Sciatic nerve (tissue), 2 donors: ENCODE data around the gene ABCB11. TPM values are rescaled to one million over a fixed set of nuclear protein-coding genes. Genes with fewer than 3 reads are reported as not detected.
"Not testable (repeated sequence)": the region's sequence is repeated elsewhere in the genome, so short reads cannot be mapped to it uniquely, and the experiment has no call there.

Source experiments
- ATAC-seq: fragments of 200-7000 bp; cut with Tn5 transposase; one replicate; pipeline ENCODE4 v1.9.1; 2020; ENCODE audit warnings: mild to moderate bottlenecking, moderate library complexity
- DNase-seq: peaks from one replicate; pipeline ENCODE4 v3.0.0-alpha.2; 2020; ENCODE audit warnings: low spot score
- intact Hi-C: fragments of 100-400 bp; cut with DNase I; formaldehyde crosslinking; loops from one replicate; pipeline ENCODE4 v1.14.2; 2022
- total RNA-seq: library from RNA; stranded (reverse); fragmentation: NEBNext Ultra II Directional; extraction: Animal tissue kit (Norgen Biotek cat#: 25700); gene quantifications from one replicate; pipeline ENCODE4 v1.2.1, GENCODE V29; 2021
- donor health status: DM: no; HTN: no; CAD: no.
- donor health status: DM: no; HTN: no; CAD: no.

ABCB11 gene
- total RNA-seq, 1 donor from 2014 or later, result 1.5 TPM

DNA sequence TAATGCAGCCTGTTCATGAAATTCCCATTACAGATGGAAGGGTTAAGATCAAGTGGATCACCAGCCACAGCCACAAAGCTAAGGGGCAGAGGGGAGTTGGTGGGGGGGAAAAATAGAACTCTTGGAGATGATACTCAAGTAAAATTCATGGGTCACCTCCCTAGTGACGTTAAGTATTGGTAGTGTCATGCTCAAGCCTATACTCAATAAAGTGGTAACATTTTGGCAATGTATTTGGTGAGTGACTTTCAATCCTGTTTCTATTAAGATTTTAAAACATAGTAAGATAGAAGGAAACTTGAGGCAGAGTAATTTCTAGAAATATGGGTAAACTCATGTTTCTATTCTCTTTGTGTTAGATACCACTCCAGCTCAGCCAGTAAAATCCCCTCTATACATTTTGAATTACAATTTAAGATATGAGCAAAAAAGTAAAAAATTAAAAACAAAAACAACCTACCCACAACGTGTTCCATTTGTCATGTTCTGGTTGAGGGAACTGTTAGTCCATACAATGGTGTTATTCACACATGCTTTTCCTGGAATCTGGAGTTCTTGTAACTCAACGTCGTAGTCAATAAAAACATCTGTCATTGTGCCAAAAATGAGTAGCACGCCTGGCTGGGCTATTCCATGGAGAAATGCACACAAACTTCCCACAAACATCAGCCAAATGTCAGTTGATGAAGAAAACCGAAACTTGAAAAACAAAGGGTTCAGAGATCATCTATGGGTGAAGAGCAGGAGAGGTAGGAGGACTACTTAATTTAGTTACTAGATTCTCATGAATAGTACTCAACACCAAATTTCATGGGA, 18.1 kb downstream of the ABCB11 start:
- DNase-seq (no peak), ATAC-seq (no peak)
- intact Hi-C loops, result no loop called here

DNA sequence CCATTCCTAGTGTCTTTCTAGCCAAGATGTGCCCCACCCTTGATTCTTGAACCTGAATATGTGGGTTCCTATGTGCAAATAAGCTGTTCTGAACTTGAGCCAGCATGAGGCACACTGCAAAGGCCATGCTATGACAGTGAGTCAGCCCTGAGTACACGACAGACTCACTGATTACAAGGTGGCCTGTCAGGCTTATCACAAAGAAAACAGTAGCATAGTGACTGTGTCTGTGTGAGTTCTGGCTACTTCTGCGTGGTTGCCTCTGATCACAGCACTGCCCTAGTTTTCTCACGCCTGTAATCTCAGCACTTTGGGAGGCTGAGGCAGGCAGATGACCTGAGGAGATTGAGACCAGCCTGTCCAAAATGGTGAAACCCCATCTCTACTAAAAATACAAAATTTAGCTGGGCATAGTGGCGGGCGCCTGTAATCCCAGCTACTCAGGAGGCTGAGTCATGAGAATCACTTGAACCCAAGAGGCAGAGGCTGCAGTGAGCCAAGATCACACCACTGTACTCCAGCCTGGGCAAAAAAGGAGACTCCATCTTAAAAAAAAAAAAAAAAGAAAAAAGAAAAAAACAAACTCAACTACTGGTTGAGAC, 18.8 kb downstream of the ABCB11 start:
- DNase-seq, intact Hi-C loops, ATAC-seq: not testable (repeated sequence)

DNA sequence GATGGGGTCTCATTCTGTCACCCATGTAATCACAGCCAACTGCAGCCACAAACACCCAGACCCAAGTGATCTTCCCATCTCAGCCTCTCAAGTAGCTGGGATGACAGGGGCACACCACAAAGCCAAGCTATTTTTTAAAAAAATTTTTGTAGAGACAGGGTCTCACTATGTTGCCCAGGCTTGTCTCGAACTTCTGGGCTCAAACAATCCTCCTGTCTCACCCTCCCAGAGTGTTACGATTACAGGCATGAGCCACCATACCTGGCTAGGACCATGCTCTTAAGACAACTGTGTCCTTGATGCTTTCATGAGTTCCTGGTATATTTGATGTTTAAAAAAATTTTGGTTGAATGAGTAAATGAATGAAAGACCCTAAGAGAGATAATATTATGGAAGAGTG, 19.4 kb downstream of the ABCB11 start:
- DNase-seq, result no peak
- ATAC-seq, result no peak
- intact Hi-C loops, result no loop called here

DNA sequence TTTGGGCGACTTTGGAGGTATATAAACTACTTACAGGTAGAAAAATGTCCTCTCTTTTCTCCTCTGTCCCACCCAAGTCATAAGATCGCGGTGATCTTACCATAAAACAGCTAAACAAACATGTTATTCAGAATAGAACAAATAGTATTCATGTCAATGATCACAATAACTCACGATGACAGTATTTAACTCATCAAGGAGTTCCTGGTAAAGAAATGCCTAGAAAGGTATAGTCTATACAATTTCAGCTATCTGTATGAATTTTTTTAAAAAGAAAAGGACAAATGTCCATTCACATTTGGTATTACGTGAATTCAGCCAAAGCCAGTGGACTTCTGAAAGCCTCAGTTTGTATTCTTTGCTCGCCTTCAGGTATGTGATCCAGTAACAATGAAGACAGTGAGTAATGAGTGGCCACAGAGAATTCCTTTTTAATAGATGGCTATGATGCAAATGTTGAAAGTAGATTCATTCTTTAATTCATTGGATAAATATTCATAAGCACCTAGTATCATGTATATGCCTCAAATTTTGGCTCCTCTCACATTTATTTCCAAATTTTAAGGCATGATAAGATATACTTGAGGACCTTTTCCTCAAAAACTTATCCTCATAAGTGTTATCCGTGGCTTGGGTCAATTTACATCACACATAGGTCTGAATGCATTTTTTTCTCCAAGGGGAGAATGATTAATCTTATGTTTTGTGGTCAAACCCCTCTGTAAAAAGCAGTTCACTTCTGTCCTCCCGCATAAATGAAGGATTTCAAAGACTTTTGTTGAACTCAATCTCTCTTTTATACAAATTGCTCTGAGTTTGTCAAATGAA, 20.3 kb downstream of the ABCB11 start:
- intact Hi-C loops, result no loop called here
- DNase-seq, result no peak
- no peak for ATAC-seq

DNA sequence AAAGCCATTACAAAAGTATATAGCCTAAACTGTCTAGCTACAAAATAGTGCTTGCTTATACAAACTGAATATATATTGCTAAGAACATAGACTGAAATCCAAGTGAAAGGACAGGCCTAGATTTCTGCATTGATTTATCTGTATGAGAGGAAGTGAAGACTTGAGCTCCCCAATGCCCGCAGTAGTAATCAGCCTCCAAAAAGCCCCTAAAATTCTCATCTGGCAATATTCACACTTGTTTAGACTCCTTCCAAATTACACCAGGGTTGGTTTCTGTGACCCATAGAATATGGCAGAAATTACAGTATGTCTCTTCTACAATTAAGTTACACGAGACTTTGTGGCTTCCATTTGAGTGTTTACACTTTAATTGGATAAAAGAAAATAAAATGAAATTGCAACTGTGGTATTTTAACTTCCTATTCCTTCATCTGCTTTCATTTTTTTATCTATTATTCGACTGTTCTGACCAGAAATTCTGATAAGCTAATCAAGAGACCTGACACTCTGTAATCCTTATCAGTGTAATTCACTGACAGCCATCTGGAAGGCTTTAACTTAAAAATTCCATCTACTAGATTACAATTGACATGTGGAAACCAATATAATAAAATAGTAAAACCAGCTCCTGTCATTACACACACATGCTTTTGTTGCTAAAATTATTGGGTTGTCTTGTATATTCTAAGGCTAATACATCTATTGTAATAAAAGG, 21.1 kb downstream of the ABCB11 start:
- DNase-seq (no peak), ATAC-seq (no peak)
- intact Hi-C loops, result no loop called here

DNA sequence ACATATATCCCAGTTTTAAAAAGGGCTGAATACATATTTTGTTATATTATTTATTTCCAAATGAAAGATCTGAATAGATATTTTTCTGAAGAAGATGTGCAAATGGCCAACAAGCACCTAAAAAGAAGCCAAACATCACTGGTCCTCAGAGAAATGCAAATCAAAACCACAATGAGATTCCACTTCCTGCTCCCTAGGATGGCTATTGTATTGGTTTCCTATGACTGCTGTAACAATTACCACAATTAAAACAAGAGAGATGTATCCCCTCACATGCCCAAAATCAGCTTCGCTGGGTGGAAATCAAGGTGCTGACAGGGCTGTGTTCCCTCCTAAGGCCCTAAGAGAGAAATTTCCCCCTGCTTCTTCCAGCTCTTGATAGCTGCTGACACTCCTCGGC, 23.2 kb downstream of the ABCB11 start:
- no peak for DNase-seq
- intact Hi-C loops, result no loop called here

DNA sequence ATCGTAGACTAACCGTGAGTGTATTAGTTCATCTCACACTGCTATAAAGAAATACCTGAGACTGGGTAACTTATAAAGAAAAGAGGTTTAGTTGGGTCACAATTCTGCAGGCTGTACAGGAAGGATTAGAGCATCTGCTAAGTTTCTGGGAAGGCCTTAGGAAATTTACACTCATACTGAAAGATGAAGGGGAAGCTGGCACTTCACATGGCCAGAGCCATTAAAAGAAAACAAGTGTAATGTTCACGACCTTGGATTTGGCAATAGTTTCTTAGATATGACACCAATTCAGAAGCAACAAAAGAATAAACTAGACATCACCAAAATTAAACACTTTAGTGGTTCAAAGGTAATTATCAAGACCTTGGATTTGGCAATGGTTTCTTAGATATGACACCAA, 23.8 kb downstream of the ABCB11 start:
- intact Hi-C loops, result no loop called here
- ATAC-seq (no peak), DNase-seq (no peak)

More for the DNA sequence above, 23.2 kb downstream of the ABCB11 start:
- no peak for ATAC-seq

DNA sequence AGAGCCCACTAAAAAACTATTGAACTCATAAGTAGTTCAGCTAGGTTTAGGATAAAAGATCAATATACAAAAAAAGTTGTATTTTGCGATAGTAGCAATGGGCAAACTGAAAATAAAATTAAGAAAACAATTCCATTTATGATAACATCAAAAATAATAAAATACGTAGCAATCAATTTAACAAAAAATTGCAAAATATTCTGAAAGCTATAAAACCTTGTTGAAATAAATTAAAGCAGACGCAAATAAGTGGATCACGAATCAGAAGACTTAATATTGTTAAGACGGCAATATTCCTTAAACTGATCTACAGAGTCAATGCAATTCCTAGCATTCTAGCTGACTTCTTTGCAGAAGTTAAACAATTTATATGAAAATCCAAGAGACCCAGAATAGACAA, 24.5 kb downstream of the ABCB11 start:
- intact Hi-C loops, result no loop called here
- no peak for DNase-seq
- no peak for ATAC-seq

DNA sequence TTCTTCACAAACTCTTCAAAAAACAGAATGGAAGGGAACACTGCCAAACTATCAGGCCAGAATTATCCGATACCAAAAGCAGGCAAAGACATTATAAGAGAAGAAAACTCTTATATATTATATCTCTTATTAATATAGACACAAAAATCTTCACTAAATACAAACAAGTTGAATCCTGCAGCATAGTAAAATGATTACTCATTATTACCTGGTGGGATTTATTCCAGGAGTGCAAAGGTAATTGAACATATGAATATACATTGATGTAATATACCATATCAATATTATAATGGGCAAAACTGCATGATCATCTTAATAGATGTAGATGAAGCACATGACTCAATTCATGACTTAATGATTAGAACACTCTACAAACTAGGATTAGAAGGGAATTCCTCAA, 25.1 kb downstream of the ABCB11 start:
- intact Hi-C loops, result no loop called here
- no peak for ATAC-seq
- no peak for DNase-seq

DNA sequence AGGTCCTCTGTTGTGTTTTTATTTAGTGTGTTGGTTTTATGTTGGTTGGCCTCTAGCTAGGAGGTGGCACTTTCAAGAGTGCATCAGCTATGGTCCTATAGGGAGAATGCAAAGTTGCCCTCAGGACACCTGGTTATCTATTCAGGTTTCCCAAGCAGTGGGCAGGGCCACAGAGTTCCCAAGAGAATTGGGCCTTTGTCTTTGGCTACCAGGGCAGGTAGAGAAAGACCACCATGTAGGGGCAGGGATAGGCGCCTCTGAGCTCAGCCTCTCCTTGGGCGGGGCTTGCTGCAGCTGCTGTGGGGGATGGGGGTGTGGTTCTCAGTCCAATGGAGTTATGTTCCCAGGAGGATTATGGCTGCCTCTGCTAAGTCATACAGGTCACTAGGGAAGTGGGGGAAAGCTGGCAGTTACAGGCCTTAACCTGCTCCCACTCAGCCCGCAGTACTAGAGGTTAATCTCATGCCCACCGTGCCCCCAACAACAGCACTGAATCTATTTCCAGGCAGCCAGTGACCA, 26.0 kb downstream of the ABCB11 start:
- intact Hi-C loops, result no loop called here
- ATAC-seq, result no peak
- no peak for DNase-seq

DNA sequence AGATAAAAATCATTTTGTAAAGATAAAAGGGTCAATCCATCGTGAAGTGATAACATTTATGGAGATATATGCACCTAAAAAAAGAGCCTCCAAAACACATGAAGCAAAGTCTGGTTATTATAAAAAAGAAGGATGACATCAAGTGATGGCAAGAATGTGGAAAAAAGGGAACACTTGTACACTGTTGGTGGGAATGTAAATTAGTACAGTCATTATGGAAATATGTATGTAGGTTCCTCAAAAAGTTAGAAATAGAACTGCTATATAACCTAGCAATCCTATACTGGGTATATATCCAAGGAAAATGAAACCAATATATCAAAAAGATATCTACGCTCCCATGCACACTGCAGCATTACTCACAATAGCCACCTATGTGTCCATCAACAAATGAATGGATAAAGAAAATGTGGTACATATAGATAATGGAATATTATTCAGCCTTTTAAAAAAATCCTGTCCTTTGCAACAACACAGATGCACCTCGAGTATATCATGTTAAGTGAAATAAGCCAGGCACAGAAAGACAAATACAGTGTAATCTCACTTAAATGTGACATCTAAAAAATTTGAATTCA, 28.9 kb downstream of the ABCB11 start:
- intact Hi-C loops, result no loop called here
- ATAC-seq (no peak), DNase-seq (no peak)

DNA sequence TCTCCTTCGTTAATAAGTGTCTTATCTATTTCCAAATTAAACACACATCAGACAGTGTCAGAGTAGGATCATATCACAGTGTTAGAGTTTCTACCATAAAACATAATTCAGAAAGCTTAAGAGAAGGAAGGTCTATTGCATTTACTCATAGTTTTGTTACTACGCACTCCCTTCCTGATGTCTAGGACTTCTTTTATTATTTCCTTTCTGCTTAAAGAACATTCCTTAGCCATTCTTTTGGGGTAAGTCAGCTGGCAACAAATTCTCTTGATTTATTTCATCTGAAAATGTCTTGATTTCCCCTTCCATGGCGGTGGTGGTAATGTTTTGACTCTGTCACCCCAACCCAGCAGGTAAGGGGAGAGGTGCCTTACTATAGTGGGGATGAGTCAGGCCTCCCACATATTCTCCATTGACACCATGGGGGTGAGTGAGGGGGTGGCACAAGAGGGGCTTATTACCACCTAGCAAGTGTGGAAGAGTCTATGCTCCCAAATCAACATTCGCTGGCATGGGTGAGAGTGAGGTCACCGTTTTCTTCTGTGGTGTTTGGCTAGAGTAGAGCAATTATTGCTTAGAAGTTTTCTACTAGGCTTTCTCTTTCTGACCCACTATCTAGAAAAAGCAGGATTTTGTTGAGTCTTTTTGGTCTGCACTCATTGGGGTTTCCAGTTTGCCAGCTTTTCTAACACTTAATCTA, 29.9 kb downstream of the ABCB11 start:
- ATAC-seq (no peak), DNase-seq (no peak)
- intact Hi-C loops, result no loop called here

DNA sequence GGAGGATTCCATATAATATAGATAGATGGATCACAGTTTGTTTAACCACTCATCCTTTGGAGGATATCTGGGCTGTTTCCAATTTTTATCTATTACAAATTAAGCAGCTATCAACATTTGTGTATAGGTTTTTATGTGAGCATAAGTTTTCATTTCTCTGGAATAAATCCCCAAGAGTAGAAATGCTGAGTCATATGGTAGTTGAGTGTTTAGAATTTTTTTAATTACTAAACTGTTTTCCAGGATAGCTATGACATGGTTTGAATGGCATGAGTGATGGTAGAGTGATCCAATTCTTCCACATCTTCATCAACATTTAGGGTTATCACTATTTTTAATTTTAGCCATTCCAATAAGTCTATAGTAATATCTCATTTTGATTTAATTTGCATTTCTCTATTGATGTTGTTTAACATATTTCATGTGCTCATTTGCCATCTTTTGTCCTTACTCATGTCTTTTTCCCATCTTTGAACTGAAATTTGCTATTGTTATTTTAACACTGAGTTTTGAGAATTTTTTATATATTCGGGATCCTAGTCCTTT, 31.4 kb downstream of the ABCB11 start:
- DNase-seq, result no peak
- no peak for ATAC-seq
- intact Hi-C loops, result no loop called here

DNA sequence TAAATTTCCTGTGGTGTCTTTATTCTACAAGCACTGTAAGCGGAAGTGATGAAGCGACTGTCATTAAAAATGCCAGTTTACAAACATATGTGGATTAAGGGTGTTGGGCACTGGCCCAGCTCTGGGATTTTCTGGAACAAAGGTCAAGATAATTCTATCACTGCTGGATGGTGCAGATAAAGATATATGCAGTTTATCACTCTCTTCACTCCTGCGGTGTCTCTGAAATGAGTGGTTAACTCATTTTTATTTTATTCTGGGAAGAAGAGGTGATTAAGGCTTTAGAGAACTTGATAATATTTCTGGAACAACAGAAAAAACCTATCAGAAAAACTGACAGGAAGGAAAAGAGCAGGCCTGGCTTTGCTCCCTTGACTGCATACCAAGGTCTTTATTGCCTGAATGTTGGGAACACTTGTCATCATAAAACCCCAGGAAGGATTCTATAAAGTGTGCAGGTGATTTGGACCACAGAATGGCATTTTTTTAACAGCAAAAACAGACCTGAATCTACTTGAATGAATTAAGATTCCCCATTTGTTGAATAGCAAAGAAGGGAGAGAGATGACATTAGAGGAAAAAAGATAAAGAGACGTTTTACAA, 32.4 kb downstream of the ABCB11 start:
- intact Hi-C loops, result no loop called here
- ATAC-seq (no peak), DNase-seq (no peak)

DNA sequence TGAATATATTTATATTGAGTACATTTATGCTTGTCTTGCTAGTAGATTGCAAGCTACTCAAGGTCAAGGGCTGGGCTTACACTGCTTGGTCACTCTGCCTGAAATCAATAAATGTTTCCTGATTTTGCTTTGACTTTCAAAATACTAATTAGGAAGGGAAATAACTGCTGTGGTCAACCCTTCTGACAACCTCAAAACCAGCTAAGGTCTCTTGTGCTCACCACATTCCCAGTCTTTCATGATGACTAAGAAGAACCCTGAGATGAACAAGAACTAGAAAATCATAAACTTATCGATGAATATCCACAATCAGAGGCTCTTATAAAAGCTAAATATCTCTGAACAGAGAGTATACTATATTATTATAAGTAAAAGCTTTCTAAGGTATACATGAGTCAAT, 33.3 kb downstream of the ABCB11 start:
- ATAC-seq, result no peak
- DNase-seq, result no peak
- intact Hi-C loops, result no loop called here

DNA sequence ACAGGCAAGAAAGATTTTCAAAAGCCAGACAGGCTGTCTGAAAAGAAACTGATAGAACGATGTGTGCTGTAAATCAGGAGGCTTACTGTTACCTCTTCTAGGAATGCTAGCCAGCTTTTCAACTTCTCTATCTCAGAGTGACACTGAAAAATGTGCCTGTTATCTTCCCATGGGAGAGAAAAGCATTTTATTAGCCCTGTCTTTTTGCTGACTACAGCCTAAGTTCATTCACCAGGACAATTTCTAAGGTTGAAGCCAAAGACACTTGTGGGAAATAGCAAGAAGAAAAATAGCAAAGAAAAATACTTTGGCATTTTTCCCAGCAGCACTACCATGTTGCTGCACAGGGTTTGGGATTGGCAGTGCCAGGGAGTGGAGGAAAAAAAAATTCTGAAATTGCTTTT, 34.0 kb downstream of the ABCB11 start:
- ATAC-seq (no peak), DNase-seq (no peak)
- intact Hi-C loops, result no loop called here

DNA sequence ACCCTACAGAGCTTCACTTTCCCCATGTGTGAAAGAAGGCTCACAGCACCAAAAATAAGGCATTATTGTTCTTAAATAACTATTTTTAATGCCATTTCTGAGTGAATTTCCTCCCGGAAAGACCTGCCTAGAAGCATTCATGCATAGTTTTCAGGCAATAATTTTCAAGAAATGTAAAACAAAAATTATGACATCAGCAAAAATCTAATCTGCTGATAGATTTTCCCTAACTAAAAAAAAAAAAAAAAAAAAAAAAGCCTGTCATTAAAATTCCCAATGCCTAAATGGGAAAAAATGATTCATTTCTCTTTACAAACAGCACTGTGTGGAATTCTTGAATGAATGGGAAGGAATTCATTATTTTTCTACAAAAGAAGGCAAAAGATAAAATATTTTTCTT, 35.4 kb downstream of the ABCB11 start:
- intact Hi-C loops, result no loop called here
- DNase-seq, result no peak
- ATAC-seq, result no peak

DNA sequence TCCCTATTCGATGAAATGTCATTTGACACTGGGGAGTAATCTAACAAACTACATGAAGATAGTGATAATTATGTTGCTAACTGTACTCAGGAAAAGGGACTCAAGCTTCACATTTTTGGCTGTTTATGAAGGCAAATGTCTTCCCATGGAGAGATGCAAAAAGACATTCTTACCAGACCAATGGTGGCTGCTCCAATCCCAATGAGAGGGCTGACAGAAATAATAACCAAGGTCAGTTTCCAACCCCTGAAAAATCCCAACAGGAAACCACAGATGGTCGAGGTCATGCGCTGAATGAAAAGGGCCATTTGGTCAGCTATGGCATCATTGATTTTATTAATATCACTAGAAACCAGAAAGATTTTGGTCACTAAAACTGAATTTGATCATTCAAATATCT, 37.6 kb downstream of the ABCB11 start:
- intact Hi-C loops, result no loop called here
- no peak for ATAC-seq

More for the DNA sequence above, 37.6 kb downstream of the ABCB11 start:
- no peak for DNase-seq
